Skeletal muscle tissue (tissue), 4 donors: Measurements from ENCODE around the gene LCN1. TPM values are rescaled to one million over a fixed set of nuclear protein-coding genes. Genes with fewer than 3 reads are reported as not detected.
"Not testable (repeated sequence)": the region's sequence is repeated elsewhere in the genome, so short reads cannot be mapped to it uniquely, and the experiment has no call there.

Experiments
- H3K27ac ChIP-seq: one replicate; pipeline ENCODE4 v1.7.0; 2013; ENCODE audit warnings: mild to moderate bottlenecking, low read depth, low read length, inconsistent platforms
- H3K27me3 ChIP-seq, 3 donors: one replicate each; pipeline ENCODE4 v1.7.0; 2013; ENCODE audit warnings: low read length in 3 of 3; ENCODE audit not compliant: control insufficient read depth in 3 of 3, insufficient read depth in 3 of 3
- H3K36me3 ChIP-seq, 3 donors: one replicate each; pipeline ENCODE4 v1.7.0; 2013; ENCODE audit warnings: low read length in 3 of 3; ENCODE audit not compliant: control insufficient read depth in 3 of 3, insufficient read depth in 3 of 3
- H3K4me1 ChIP-seq, 3 donors: one replicate each; pipeline ENCODE4 v1.7.0; 2013; ENCODE audit warnings: low read length in 3 of 3, mild to moderate bottlenecking in 3 of 3; ENCODE audit not compliant: control insufficient read depth in 3 of 3, insufficient read depth in 3 of 3
- H3K4me3 ChIP-seq, 3 donors: one replicate each; pipeline ENCODE4 v1.7.0; 2013; ENCODE audit warnings: low read length in 3 of 3
- H3K9ac ChIP-seq, 3 donors: one replicate each; pipeline ENCODE4 v1.7.0; 2013; ENCODE audit warnings: low read length in 3 of 3, mild to moderate bottlenecking in 3 of 3, moderate library complexity in 2 of 3, low read depth in 1 of 3
- H3K9me3 ChIP-seq, 3 donors: one replicate each; pipeline ENCODE4 v1.7.0; 2013; ENCODE audit warnings: low read length in 3 of 3; ENCODE audit not compliant: control insufficient read depth in 3 of 3
- total RNA-seq: library from RNA; depleted of rRNA; stranded (reverse); fragments of >200 nt; gene quantifications from one replicate; pipeline ENCODE4 v1.2.3, GENCODE V29; 2014
- donor health status: Osteomylitis.

LCN1 gene
- total RNA-seq, 1 donor from 2014 or later: not detected

DNA sequence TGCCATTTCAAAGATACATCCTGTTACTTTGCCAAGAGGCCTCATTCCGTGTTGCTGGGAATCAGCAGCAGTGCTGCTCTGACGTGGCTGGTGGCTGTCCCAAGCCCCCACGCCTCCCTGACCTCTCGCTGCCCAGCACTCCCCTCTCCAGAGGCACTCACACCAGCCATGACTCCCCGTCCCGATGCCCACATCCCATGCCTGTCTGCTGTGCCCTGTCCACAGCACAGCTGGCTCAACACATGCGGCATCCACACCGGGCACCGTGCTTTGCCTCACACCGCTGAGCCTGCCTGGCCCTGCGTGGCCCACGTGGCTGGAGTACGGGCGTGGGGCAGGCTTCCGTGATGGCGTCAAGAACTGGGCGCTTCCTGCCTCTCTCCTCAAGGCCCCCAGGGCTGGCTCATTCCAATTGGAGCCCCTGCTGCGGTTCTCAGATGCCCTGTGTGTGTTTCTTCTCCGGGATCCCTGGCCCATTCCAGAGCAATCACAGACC lies 7.8 kb upstream of the LCN1 start:
- no peaks in the 10 kb centered on the region for H3K36me3 ChIP-seq
- peaks cover 0 to 6% (median 0%) of the 10 kb centered on the region in 3 donors for H3K27me3 ChIP-seq
- peaks cover 0 to 5% (median 0%) of the 10 kb centered on the region in 3 donors for H3K9me3 ChIP-seq
- H3K4me3 ChIP-seq: no peak overlapping the region
- no peak overlapping the region for H3K27ac ChIP-seq
- H3K9ac ChIP-seq: no peak overlapping the region
- no peaks in the 10 kb centered on the region for H3K4me1 ChIP-seq

DNA sequence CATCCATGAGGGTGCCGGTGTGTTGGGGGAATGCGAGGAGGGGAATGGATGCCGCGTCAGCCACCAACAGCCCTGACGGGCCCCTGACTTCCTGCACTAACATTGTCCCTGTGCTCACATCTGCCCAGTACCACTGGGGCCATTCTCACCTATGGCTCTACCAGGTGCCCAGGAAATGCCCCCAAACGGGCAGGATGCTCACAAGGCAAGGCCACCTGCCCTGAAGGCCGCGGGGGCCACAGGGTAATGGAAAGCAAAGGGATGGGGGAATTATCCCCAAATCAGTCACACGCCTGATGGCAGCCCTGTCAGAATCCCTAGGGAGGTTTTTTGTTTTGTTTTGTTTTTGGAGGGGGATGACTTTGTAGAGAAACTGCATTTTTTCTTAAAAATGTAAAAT lies 7.3 kb upstream of the LCN1 start:
- not testable (repeated sequence) for H3K4me3 ChIP-seq, H3K27ac ChIP-seq, H3K9me3 ChIP-seq, H3K36me3 ChIP-seq, H3K4me1 ChIP-seq, H3K27me3 ChIP-seq, H3K9ac ChIP-seq

DNA sequence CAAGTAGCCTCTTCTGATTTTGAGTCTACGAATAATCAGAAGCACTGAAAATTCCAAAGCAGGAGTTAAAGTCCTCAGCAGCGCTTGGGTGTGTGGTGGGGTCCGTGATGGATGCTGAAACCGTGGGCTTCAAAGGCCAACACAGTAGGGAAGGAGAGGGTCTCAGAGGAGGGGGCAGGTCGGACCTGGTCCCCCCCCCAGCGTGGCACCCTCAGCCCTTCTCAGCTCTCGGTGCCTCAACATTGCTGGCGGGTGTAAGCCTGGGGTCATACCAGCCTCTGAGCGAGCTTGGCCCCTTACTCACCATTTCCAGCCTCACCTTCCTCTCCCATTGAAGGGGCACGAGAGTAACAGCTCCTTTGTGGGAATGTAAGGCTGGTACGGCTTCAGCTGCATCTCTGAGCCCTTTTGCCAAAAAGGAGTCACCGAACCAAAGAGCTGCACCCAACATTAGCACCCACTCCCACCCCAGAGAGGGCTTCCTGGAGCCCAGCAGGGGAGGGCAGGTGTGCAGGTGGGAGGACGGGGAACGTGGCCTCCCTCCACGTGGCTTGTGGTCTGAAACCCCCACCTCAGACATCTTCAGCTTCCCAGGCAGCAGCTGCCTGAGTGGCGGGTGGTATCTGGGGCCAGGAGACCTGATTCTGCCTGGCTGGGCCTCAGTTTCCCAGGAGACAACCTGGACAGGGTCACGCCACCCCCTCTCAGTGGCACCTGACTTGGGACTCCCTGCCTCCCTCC lies 6.7 kb upstream of the LCN1 start:
- Histone ChIP-seq H3K4me3 (no peak overlapping the region), H3K4me1 (no peaks in the 10 kb centered on the region)

DNA sequence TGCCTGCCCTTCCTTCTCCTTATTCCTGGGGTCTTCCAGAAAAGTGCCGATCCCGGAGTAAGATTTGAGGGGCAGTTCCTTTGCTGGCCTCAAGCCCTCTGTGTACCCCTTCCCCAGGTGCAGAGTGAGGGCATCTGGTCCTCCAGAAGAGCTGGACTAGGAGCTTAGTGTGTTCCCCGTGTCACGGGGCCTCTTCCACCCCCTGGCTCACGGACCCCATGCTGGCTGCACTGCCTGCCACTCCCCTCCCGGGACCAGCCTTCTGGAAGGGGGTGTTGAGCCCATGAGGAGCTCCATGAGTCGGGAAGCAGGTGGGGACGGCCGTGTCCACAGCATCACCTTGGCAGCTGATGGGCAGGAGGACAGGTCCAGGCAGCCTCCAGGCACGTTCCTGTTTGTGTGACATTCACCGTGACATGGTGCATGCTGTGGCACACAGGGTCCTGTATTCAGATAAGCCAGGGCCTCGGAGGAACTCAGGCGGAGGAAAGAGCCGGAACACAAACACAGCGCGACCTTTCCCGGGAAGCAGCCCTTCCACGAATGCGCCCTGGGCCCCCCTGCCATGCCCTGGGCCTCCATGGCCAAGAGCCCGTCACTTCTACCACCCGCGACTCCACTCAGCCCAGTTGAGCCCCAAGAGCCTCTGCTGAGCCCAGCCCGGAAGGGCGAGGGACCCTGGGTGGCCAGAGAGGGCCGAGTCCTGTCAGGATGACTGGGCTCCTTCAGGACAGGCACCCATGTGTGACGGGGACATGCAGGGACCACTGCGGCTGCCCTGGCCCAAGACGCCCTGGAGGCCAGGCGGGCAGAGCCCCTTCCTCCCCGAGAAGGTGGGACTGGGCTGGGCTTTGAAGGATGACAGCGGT lies 5.9 kb upstream of the LCN1 start:
- peaks cover 0 to 9% (median 0%) of the 10 kb centered on the region in 3 donors for H3K27me3 ChIP-seq
- H3K4me3 ChIP-seq: no peak overlapping the region
- H3K4me1 ChIP-seq: no peaks in the 10 kb centered on the region
- no peak overlapping the region for H3K27ac ChIP-seq
- no peaks in the 10 kb centered on the region for H3K36me3 ChIP-seq
- no peaks in the 10 kb centered on the region for H3K9me3 ChIP-seq
- H3K9ac ChIP-seq: no peak overlapping the region

More for the DNA sequence above, 6.7 kb upstream of the LCN1 start:
- H3K9ac ChIP-seq: no peak overlapping the region
- H3K9me3 ChIP-seq: peaks cover 0 to 1% (median 0%) of the 10 kb centered on the region in 3 donors
- peaks cover 0 to 6% (median 0%) of the 10 kb centered on the region in 3 donors for H3K27me3 ChIP-seq
- no peak overlapping the region for H3K27ac ChIP-seq
- no peaks in the 10 kb centered on the region for H3K36me3 ChIP-seq

DNA sequence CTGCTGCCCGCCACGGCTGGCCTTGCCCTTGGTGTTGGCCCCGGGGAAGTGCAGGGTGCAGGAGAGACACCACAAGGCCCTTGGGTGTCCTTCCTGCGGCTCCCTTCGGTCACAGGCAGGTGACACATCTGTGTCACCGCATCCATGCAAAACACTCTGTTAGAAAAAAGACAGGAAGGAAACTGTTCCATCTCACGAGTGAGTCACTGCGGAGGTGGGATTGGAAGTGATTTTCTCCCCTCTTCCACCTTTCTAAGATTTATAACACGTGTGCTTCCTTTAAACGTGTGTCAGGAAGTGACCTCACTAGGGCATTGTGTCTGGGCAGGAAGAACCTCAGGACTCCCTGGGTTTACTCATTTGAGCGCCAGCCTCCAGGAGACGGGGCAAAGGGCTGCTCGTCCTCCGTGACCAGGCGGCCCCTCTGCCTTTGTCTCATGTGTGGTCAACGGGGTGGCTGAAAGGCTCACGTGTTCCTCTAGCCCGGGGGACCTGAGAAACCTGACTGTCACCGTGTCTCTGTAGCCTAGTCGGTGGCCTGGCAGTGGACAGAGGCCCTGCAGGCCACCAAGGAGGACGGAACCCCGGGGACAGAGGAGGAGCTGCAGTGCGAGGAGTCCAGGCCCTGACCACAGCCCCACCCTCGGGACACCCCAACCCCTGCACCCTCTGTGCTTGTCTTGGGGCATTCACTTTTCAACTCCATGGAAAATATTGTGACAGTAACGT lies 4.9 kb upstream of the LCN1 start:
- Histone ChIP-seq H3K36me3 (no peaks in the 10 kb centered on the region), H3K9me3 (no peaks in the 10 kb centered on the region), H3K4me3 (no peak overlapping the region), H3K27me3 (peaks cover 0 to 9% (median 3%) of the 10 kb centered on the region in 3 donors), H3K4me1 (no peaks in the 10 kb centered on the region), H3K9ac (no peak overlapping the region), H3K27ac (no peak overlapping the region)

DNA sequence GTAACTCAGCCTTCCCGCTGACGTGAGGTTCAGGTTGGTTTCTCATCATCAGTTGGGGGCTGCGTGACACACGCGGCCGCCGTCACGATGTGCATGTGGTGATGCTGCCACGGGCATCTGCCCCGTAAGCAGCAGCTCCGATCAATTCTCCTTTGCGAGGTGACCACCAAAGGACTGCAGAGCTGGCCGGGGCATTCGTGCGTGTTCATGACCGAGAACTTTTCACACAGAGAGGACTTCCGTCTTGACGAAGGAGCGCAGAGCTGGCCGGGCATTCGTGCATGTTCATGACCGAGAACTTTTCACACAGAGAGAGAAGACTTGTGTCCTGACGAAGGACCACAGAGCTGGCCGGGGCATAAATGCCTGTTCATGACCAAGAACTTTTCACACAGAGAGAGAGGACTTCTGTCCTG lies 3.8 kb upstream of the LCN1 start:
- Histone ChIP-seq H3K36me3 (no peaks in the 10 kb centered on the region), H3K9me3 (no peaks in the 10 kb centered on the region), H3K9ac (no peak overlapping the region), H3K27ac (no peak overlapping the region), H3K27me3 (peaks cover 0 to 12% (median 3%) of the 10 kb centered on the region in 3 donors), H3K4me3 (no peak overlapping the region), H3K4me1 (no peaks in the 10 kb centered on the region)

DNA sequence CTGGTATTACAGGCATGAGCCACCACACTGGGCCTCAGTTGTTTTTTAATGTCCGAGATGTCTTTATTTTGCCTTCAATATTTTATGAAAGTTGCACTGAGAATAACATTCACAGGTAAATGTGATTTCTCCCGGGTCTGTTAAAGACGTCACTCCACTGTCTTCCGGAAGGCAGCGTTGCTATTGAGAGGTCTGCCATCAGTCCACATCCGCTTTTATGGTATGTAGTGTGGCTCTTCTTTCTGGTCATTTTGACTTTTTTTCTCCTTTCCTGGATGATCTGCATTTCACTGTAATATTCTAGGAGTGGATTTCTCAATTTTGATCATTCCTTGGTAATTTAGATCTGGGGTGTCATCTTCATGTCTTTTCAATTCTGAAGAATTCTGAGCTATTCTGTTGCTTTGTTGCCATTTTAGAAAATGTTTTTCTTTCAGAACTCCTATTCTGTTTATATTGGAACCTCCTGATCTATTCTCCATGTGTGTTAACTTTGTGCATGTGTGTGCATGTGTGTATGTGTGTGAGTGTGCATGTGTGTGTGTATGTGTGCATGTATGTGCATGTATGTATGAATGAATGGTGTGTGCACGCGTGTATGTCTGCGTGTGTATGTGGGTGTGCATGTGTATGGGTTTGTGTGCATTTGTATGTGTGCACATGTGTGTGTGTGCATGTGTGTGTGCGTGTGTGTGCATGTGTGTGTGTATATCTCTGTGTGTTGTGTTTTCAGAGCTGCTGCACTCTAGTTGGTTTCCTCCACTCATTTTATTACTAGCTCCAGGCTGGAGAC lies 1.9 kb upstream of the LCN1 start:
- no peak overlapping the region for H3K27ac ChIP-seq
- H3K4me3 ChIP-seq: no peak overlapping the region
- no peak overlapping the region for H3K9ac ChIP-seq
- peaks cover 3 to 24% (median 12%) of the 10 kb centered on the region in 3 donors for H3K27me3 ChIP-seq
- no peaks in the 10 kb centered on the region for H3K4me1 ChIP-seq
- no peaks in the 10 kb centered on the region for H3K9me3 ChIP-seq
- no peaks in the 10 kb centered on the region for H3K36me3 ChIP-seq

DNA sequence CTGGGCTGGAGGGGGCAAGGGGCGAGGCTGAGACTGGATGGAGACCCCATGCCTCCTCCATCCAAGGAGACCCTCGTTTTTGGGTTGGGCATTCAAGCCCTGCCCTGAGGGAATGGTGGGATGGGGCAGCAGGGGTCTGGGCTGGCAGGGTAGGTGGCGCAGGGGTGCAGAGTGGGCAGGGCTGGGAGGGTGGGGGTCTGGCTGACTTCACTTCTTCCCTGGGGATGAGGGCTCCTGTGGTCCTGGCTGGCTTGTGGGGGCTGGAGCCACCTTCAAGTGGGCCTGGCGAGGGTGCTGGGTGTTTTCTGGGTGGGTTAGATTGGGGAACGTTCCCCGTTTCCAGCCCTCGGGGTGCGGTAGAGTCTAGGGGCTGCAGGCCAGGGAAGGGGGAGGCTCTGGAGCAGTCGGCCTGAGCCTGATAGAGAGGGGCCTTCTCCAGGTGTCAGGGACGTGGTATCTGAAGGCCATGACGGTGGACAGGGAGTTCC lies 412 bp downstream of the LCN1 start:
- H3K27me3 ChIP-seq: peaks cover 3 to 27% (median 22%) of the 10 kb centered on the region in 3 donors

More for the DNA sequence above, 412 bp downstream of the LCN1 start:
- Histone ChIP-seq H3K27ac (no peak overlapping the region), H3K9ac (no peak overlapping the region), H3K4me1 (peaks cover 0 to 3% (median 0%) of the 10 kb centered on the region in 3 donors), H3K36me3 (no peaks in the 10 kb centered on the region), H3K9me3 (no peaks in the 10 kb centered on the region), H3K4me3 (no peak overlapping the region)
